Measurements from ENCODE around the gene BEND7. TPM values are rescaled to one million over a fixed set of nuclear protein-coding genes. Genes with fewer than 3 reads are reported as not detected.

Gene BEND7
- total RNA-seq, 5 donors from 2014 or later (not counting 1 experiment from before 2014, with no cell fraction given), result 1.2 TPM; not detected in 4

GRCh38 chr10:13526948-13527863 is 1.6 kb downstream of the BEND7 start:
- POLR2A ChIA-PET, result interaction anchor here in 1 of 2 donors (0.7 kb wide), 1 partner anchor 579 kb away, joined by 3 read pairs; no protein-coding TSS in a partner anchor
- Histone ChIP-seq H3K4me1 (ENCODE audit: control insufficient read depth in 1 of 2, extremely low read depth in 1 of 2, insufficient read depth in 2 of 2, low read length in 2 of 2) (peaks cover 0 to 12% of the 10 kb centered on the region in 2 experiments), H3K36me3 (ENCODE audit: control insufficient read depth in 2 of 2, extremely low read depth in 1 of 2, insufficient read depth in 1 of 2, low read length in 1 of 2) (no peaks in the 10 kb centered on the region), H3K27me3 (replicated peaks in 1 of 2; ENCODE audit: control insufficient read depth in 2 of 2, extremely low read depth in 1 of 2, insufficient read depth in 2 of 2, low read length in 1 of 2) (peaks cover 12 to 29% of the 10 kb centered on the region in 2 experiments), H3K27ac (ENCODE audit: low read length) (no peak overlapping the region), H3K9me3 (no peaks in the 10 kb centered on the region), H3K4me3 (ENCODE audit: control insufficient read depth in 1 of 2, extremely low read depth in 1 of 2, low read length in 1 of 2) (no peak overlapping the region)
- H3K9me3 Mint-ChIP-seq, result no peaks in the 10 kb centered on the region
- 48% methylated on average over 2 of the region's 10 CpGs for WGBS (ENCODE audit: insufficient coverage)
- no peak overlapping the region for H3K27ac Mint-ChIP-seq
- no peaks in the 10 kb centered on the region for H3K36me3 Mint-ChIP-seq
- CTCF ChIA-PET, result no interaction called here
- DNase-seq (no peak), ATAC-seq (replicated peaks in 1 of 4) (no peak)
- peaks cover 9 to 14% (median 12%) of the 10 kb centered on the region in 3 donors for H3K4me1 Mint-ChIP-seq
- peak overlapping the region; percentile 69 to 75 (median 70) for H3K4me3 Mint-ChIP-seq
- H3K27me3 Mint-ChIP-seq, result peaks cover 66 to 70% of the 10 kb centered on the region in 2 donors

- Histone ChIP-seq H3K27me3 (replicated peaks in 1 of 2; ENCODE audit: control insufficient read depth in 2 of 2, extremely low read depth in 1 of 2, insufficient read depth in 2 of 2, low read length in 1 of 2) (peaks cover 12 to 38% of the 10 kb centered on the region in 2 experiments), H3K36me3 (ENCODE audit: control insufficient read depth in 2 of 2, extremely low read depth in 1 of 2, insufficient read depth in 1 of 2, low read length in 1 of 2) (no peaks in the 10 kb centered on the region), H3K4me1 (ENCODE audit: control insufficient read depth in 1 of 2, extremely low read depth in 1 of 2, insufficient read depth in 2 of 2, low read length in 2 of 2) (peaks cover 0 to 12% of the 10 kb centered on the region in 2 experiments), H3K9me3 (no peaks in the 10 kb centered on the region), H3K4me3 (ENCODE audit: control insufficient read depth in 1 of 2, extremely low read depth in 1 of 2, low read length in 1 of 2) (no peak overlapping the region), H3K27ac (ENCODE audit: low read length) (no peak overlapping the region)
- DNase-seq (no peak), ATAC-seq (replicated peaks in 1 of 4) (no peak)
- ChIA-PET CTCF (no interaction called here), POLR2A (interaction anchor here in 1 of 2 donors (0.6 kb wide), 1 partner anchor 250 kb away, joined by 5 read pairs; no protein-coding TSS in a partner anchor)
- WGBS (ENCODE audit: insufficient coverage), result no CpG with 5 or more reads among the region's 3 CpGs
- Mint-ChIP-seq H3K27ac (no peak overlapping the region), H3K9me3 (no peaks in the 10 kb centered on the region), H3K36me3 (no peaks in the 10 kb centered on the region), H3K4me3 (no peak overlapping the region), H3K27me3 (peaks cover 66 to 72% of the 10 kb centered on the region in 2 donors), H3K4me1 (peaks cover 9 to 14% (median 12%) of the 10 kb centered on the region in 3 donors)
Measured at GRCh38 chr10:13525663-13526062, 3.2 kb downstream of the BEND7 start.

DNA sequence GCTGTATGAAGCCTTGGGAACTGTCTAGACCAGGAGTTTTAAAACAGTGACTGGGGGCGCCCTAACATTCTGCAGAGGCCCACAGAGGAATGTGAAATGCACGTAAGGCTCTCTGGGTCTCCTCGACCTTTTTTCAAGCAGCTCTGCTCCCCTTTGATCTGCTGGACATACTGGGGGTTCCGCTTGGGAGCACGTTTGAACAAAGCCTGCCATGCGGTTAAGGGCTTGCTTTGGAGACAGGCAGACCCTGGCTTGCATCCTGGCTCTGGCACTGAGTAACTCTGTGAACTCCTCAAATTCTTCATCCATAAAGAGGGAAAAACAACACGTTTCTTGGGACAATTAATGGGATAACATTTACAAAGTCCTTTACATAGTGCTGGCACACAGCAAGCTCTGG is 7.8 kb downstream of the BEND7 start:
- H3K36me3 ChIP-seq (ENCODE audit: control insufficient read depth in 2 of 2, extremely low read depth in 1 of 2, insufficient read depth in 1 of 2, low read length in 1 of 2), result no peaks in the 10 kb centered on the region
- ATAC-seq (replicated peaks in 1 of 4) (no peak), DNase-seq (no peak)
- H3K27ac ChIP-seq (ENCODE audit: low read length), result no peak overlapping the region
- Mint-ChIP-seq H3K36me3 (no peaks in the 10 kb centered on the region), H3K4me3 (no peak overlapping the region), H3K9me3 (no peaks in the 10 kb centered on the region), H3K27me3 (peaks cover 48 to 68% of the 10 kb centered on the region in 2 donors), H3K27ac (no peak overlapping the region), H3K4me1 (peaks cover 0 to 4% (median 0%) of the 10 kb centered on the region in 3 donors)
- CTCF ChIA-PET, result no interaction called here
- POLR2A ChIA-PET, result interaction anchor here in 1 of 2 donors (0.6 kb wide), 1 partner anchor 16 kb away, joined by 8 read pairs; no protein-coding TSS in a partner anchor
- WGBS (ENCODE audit: insufficient coverage), result 70% methylated on average over 4 of the region's 7 CpGs
- no peaks in the 10 kb centered on the region for H3K9me3 ChIP-seq
- peaks cover 2 to 28% of the 10 kb centered on the region in 2 experiments for H3K27me3 ChIP-seq (replicated peaks in 1 of 2; ENCODE audit: control insufficient read depth in 2 of 2, extremely low read depth in 1 of 2, insufficient read depth in 2 of 2, low read length in 1 of 2)
- H3K4me3 ChIP-seq (ENCODE audit: control insufficient read depth in 1 of 2, extremely low read depth in 1 of 2, low read length in 1 of 2), result no peak overlapping the region
- H3K4me1 ChIP-seq (ENCODE audit: control insufficient read depth in 1 of 2, extremely low read depth in 1 of 2, insufficient read depth in 2 of 2, low read length in 2 of 2), result no peaks in the 10 kb centered on the region

GRCh38 chr10:13520194-13520593 is 8.6 kb downstream of the BEND7 start:
- Mint-ChIP-seq H3K4me3 (no peak overlapping the region), H3K36me3 (no peaks in the 10 kb centered on the region), H3K4me1 (peaks cover 0 to 3% (median 0%) of the 10 kb centered on the region in 3 donors), H3K27ac (no peak overlapping the region), H3K9me3 (no peaks in the 10 kb centered on the region), H3K27me3 (peaks cover 45 to 66% of the 10 kb centered on the region in 2 donors)
- H3K9me3 ChIP-seq, result no peaks in the 10 kb centered on the region
- H3K36me3 ChIP-seq (ENCODE audit: control insufficient read depth in 2 of 2, extremely low read depth in 1 of 2, insufficient read depth in 1 of 2, low read length in 1 of 2), result no peaks in the 10 kb centered on the region
- peaks cover under 1 to 29% of the 10 kb centered on the region in 2 experiments for H3K27me3 ChIP-seq (replicated peaks in 1 of 2; ENCODE audit: control insufficient read depth in 2 of 2, extremely low read depth in 1 of 2, insufficient read depth in 2 of 2, low read length in 1 of 2)
- ChIA-PET POLR2A (no interaction called here), CTCF (no interaction called here)
- H3K27ac ChIP-seq (ENCODE audit: low read length), result no peak overlapping the region
- H3K4me1 ChIP-seq (ENCODE audit: control insufficient read depth in 1 of 2, extremely low read depth in 1 of 2, insufficient read depth in 2 of 2, low read length in 2 of 2), result no peaks in the 10 kb centered on the region
- DNase-seq (no peak), ATAC-seq (replicated peaks in 1 of 4) (no peak)
- 82% methylated on average over 4 of the region's 8 CpGs for WGBS (ENCODE audit: insufficient coverage)
- H3K4me3 ChIP-seq (ENCODE audit: control insufficient read depth in 1 of 2, extremely low read depth in 1 of 2, low read length in 1 of 2), result no peak overlapping the region

GRCh38 chr10:13518076-13518692 is 10.6 kb downstream of the BEND7 start:
- H3K36me3 Mint-ChIP-seq, result no peaks in the 10 kb centered on the region
- H3K27ac Mint-ChIP-seq, result no peak overlapping the region
- 43% methylated on average over 6 of the region's 8 CpGs for WGBS (ENCODE audit: insufficient coverage)
- peaks cover 44 to 60% of the 10 kb centered on the region in 2 donors for H3K27me3 Mint-ChIP-seq
- ATAC-seq (replicated peaks in 1 of 4) (no peak), DNase-seq (no peak)
- Histone ChIP-seq H3K27ac (ENCODE audit: low read length) (no peak overlapping the region), H3K27me3 (replicated peaks in 1 of 2; ENCODE audit: control insufficient read depth in 2 of 2, extremely low read depth in 1 of 2, insufficient read depth in 2 of 2, low read length in 1 of 2) (peaks cover 0 to 25% of the 10 kb centered on the region in 2 experiments), H3K36me3 (ENCODE audit: control insufficient read depth in 2 of 2, extremely low read depth in 1 of 2, insufficient read depth in 1 of 2, low read length in 1 of 2) (no peaks in the 10 kb centered on the region), H3K9me3 (no peaks in the 10 kb centered on the region), H3K4me3 (ENCODE audit: control insufficient read depth in 1 of 2, extremely low read depth in 1 of 2, low read length in 1 of 2) (no peak overlapping the region), H3K4me1 (ENCODE audit: control insufficient read depth in 1 of 2, extremely low read depth in 1 of 2, insufficient read depth in 2 of 2, low read length in 2 of 2) (no peaks in the 10 kb centered on the region)
- no peak overlapping the region for H3K4me3 Mint-ChIP-seq
- H3K9me3 Mint-ChIP-seq, result no peaks in the 10 kb centered on the region
- ChIA-PET CTCF (no interaction called here), POLR2A (no interaction called here)
- H3K4me1 Mint-ChIP-seq, result no peaks in the 10 kb centered on the region

DNA sequence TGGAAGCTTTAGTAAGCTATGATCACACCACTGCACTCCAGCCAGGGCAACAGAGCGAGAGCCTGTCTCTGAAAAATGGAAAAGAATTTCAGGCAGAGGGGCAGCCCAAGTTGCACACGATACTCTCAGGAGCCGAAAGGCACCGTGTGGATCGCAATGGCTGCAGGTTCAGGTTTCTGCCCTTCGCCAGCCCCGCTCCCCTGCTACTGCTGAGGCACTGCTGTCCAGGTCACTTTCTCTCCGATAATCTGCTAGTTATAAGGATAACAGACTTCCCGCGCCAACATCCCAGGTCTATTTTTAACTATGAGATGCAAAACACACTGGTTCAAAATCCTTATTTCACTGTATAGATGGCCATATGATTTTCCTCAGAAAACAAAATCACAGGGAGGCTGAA is 11.1 kb downstream of the BEND7 start:
- Mint-ChIP-seq H3K36me3 (no peaks in the 10 kb centered on the region), H3K4me3 (no peak overlapping the region), H3K4me1 (no peaks in the 10 kb centered on the region), H3K27ac (no peak overlapping the region), H3K27me3 (peaks cover 39 to 60% of the 10 kb centered on the region in 2 donors), H3K9me3 (no peaks in the 10 kb centered on the region)
- CTCF ChIA-PET, result no interaction called here
- H3K4me1 ChIP-seq (ENCODE audit: control insufficient read depth in 1 of 2, extremely low read depth in 1 of 2, insufficient read depth in 2 of 2, low read length in 2 of 2), result no peaks in the 10 kb centered on the region
- no peaks in the 10 kb centered on the region for H3K36me3 ChIP-seq (ENCODE audit: control insufficient read depth in 2 of 2, extremely low read depth in 1 of 2, insufficient read depth in 1 of 2, low read length in 1 of 2)
- WGBS (ENCODE audit: insufficient coverage), result 96% methylated on average over 9 of the region's 10 CpGs
- POLR2A ChIA-PET, result no interaction called here
- H3K9me3 ChIP-seq, result no peaks in the 10 kb centered on the region
- H3K4me3 ChIP-seq (ENCODE audit: control insufficient read depth in 1 of 2, extremely low read depth in 1 of 2, low read length in 1 of 2), result no peak overlapping the region
- no peak overlapping the region for H3K27ac ChIP-seq (ENCODE audit: low read length)
- peaks cover 0 to 25% of the 10 kb centered on the region in 2 experiments for H3K27me3 ChIP-seq (replicated peaks in 1 of 2; ENCODE audit: control insufficient read depth in 2 of 2, extremely low read depth in 1 of 2, insufficient read depth in 2 of 2, low read length in 1 of 2)
- DNase-seq, result no peak
- ATAC-seq (replicated peaks in 1 of 4), result no peak
